ENCODE measurements around the gene BLOC1S3. TPM values are rescaled to one million over a fixed set of nuclear protein-coding genes. Genes with fewer than 3 reads are reported as not detected.

The BLOC1S3 gene
- total and polyA plus RNA-seq, 2 of the 4 experiments (the other 2 are of a cell fraction), result 1.1 to 4.9 TPM

DNA sequence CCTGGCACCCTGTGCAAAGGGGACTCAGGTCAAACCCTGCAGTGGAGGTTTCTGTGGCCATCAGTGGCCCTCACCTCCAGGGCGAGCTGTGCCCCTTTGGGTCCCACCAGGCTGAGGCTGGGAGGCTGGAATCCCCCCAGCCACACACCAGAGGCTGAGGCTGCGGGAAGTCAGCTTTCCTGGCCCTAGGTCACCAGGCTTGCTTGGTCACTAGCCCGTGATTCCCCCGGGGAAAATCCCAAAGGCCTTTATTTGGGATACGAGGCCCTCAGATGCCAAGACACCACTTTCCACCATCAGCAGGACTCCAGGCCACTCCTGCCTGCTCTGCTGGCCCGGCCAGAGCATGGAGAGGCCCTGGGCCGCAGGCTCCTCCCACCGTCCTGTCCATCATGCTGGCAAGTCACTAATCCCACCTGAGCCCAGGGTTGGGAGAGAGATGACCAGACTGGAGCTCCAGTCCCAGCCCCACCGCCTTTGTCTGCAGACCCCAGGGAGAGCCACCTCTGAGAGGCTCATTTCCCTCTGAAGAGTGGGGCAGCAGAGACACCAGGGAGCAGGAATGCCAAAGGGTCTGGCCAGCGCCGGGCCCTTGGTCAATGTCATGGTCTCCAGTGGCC lies 22.5 kb upstream of the BLOC1S3 start:
- Histone ChIP-seq H4K91ac (ENCODE audit: insufficient read depth, low read depth, low read length) (no peak overlapping the region), H3K18ac (ENCODE audit: low read depth, low read length) (no peak overlapping the region), H3K9me3 (ENCODE audit: control insufficient read depth, insufficient read depth, low read length) (no peaks in the 10 kb centered on the region), H3K79me1 (ENCODE audit: low read depth in 1 of 2, low read length in 2 of 2) (no peaks in the 10 kb centered on the region), H2AK9ac (replicated peaks; ENCODE audit: low read depth, low read length, poor library complexity) (no peak overlapping the region), H4K5ac (ENCODE audit: low read depth, low read length) (no peak overlapping the region), H3K27me3 (ENCODE audit: control insufficient read depth, insufficient read depth, low read length) (peaks cover 35% of the 10 kb centered on the region), H2BK120ac (ENCODE audit: low read depth, low read length) (no peak overlapping the region), H2BK5ac (ENCODE audit: low read depth, low read length, poor library complexity, severe bottlenecking) (no peak overlapping the region), H3K36me3 (ENCODE audit: control insufficient read depth, insufficient read depth, low read length) (no peaks in the 10 kb centered on the region), H4K8ac (ENCODE audit: low read depth in 2 of 2, low read length in 2 of 2) (no peak overlapping the region), H3K4me3 (ENCODE audit: insufficient read depth, low read depth, low read length) (no peak overlapping the region), H3K4me2 (ENCODE audit: low read depth, low read length) (no peak overlapping the region), H2AK5ac (ENCODE audit: low read depth, low read length) (no peak overlapping the region), H4K20me1 (ENCODE audit: insufficient read depth, low read length) (peaks cover 11% of the 10 kb centered on the region), H3K56ac (ENCODE audit: extremely low read depth, insufficient read depth, low read length) (no peak overlapping the region), H3K9me1 (ENCODE audit: insufficient read depth, low read length) (peaks cover 7% of the 10 kb centered on the region; the same call in 1 of the 2 replicates), H2BK15ac (ENCODE audit: low read depth, low read length) (no peak overlapping the region), H3K23ac (ENCODE audit: low read depth, low read length) (no peak overlapping the region), H3K14ac (replicated peaks; ENCODE audit: low read depth, low read length) (no peak overlapping the region), H3K4ac (ENCODE audit: low read depth, low read length) (no peak overlapping the region), H2BK20ac (ENCODE audit: low read depth, low read length) (no peak overlapping the region), H3K4me1 (ENCODE audit: control insufficient read depth, insufficient read depth, low read length) (peaks cover 17% of the 10 kb centered on the region), H3K27ac (ENCODE audit: insufficient read depth, low read length) (no peak overlapping the region), H2AFZ (replicated peaks; ENCODE audit: low read length, poor library complexity) (no peak overlapping the region), H3K9ac (ENCODE audit: low read depth, low read length) (no peak overlapping the region)
- no TSS peak for BruUV-seq (replicated peaks)
- dilution Hi-C loops (cut with HindIII; ENCODE audit: low sequenced_read_pairs, unreplicated experiment) (no loop called here), intact Hi-C loops (cut with micrococcal nuclease) (no loop called here), in situ Hi-C loops (cut with MboI; ENCODE audit: low sequenced_read_pairs) (no loop called here)
- WGBS, 2 experiments (ENCODE audit: extremely low coverage in 2 of 2, insufficient read length in 1 of 2), result no CpG with 5 or more reads among the region's 11 CpGs
- no peak for DNase-seq
- no peak for ATAC-seq (ENCODE audit: low read depth)
- POLR2A ChIA-PET (ENCODE audit: unreplicated experiment), result no interaction called here
- TF ChIP-seq SMC3 (IDR thresholded peaks at IDR 0.05; ENCODE audit: low read depth, low read length) (no peak), BHLHE40 (IDR thresholded peaks at IDR 0.05; ENCODE audit: low read depth, low read length) (no peak), MAFK (IDR thresholded peaks at IDR 0.05; ENCODE audit: low read depth, low read length) (no peak), NFE2L2 (IDR thresholded peaks at IDR 0.05; ENCODE audit: low read depth, low read length) (no peak), RCOR1 (IDR thresholded peaks at IDR 0.05; ENCODE audit: insufficient replicate concordance, low read length) (no peak), CHD1 (IDR thresholded peaks at IDR 0.05; ENCODE audit: low read depth, low read length) (no peak), USF2 (IDR thresholded peaks at IDR 0.05; ENCODE audit: low read depth, low read length) (no peak), RAD21 (IDR thresholded peaks at IDR 0.05; ENCODE audit: low read length) (no peak), MAZ (IDR thresholded peaks at IDR 0.05; ENCODE audit: borderline replicate concordance, low read depth, low read length) (no peak), MXI1 (IDR thresholded peaks at IDR 0.05; ENCODE audit: borderline replicate concordance, low read depth, low read length) (no peak), RFX5 (IDR thresholded peaks at IDR 0.05; ENCODE audit: low read depth, low read length) (no peak), CEBPB (IDR thresholded peaks at IDR 0.05; ENCODE audit: low read depth, low read length) (no peak), FOS (IDR thresholded peaks at IDR 0.05; ENCODE audit: low read depth, low read length) (no peak), POLR2A (IDR thresholded peaks at IDR 0.05; ENCODE audit: low read depth, low read length) (no peak)
- TF ChIP-seq, protein P1, sequence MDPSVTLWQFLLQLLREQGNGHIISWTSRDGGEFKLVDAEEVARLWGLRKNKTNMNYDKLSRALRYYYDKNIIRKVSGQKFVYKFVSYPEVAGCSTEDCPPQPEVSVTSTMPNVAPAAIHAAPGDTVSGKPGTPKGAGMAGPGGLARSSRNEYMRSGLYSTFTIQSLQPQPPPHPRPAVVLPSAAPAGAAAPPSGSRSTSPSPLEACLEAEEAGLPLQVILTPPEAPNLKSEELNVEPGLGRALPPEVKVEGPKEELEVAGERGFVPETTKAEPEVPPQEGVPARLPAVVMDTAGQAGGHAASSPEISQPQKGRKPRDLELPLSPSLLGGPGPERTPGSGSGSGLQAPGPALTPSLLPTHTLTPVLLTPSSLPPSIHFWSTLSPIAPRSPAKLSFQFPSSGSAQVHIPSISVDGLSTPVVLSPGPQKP (IDR thresholded peaks at IDR 0.05; ENCODE audit: borderline replicate concordance, low read depth, low read length), result no peak
- TF ChIP-seq, protein P2, sequence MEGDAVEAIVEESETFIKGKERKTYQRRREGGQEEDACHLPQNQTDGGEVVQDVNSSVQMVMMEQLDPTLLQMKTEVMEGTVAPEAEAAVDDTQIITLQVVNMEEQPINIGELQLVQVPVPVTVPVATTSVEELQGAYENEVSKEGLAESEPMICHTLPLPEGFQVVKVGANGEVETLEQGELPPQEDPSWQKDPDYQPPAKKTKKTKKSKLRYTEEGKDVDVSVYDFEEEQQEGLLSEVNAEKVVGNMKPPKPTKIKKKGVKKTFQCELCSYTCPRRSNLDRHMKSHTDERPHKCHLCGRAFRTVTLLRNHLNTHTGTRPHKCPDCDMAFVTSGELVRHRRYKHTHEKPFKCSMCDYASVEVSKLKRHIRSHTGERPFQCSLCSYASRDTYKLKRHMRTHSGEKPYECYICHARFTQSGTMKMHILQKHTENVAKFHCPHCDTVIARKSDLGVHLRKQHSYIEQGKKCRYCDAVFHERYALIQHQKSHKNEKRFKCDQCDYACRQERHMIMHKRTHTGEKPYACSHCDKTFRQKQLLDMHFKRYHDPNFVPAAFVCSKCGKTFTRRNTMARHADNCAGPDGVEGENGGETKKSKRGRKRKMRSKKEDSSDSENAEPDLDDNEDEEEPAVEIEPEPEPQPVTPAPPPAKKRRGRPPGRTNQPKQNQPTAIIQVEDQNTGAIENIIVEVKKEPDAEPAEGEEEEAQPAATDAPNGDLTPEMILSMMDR (conservative IDR thresholded peaks at IDR 0.05; ENCODE audit: low read depth, low read length), result no peak
- CTCF ChIA-PET, result no interaction called here
